CD4-positive, alpha-beta T cell treated with Interleukin-4 for 1 hour (primary cell): ENCODE results near the gene ANKH.

Source experiments
- DNase-seq, 2 donors: peaks; one replicate each; pipeline ENCODE4 v3.0.0-alpha.2; 2020 to 2022

The ANKH gene

DNA sequence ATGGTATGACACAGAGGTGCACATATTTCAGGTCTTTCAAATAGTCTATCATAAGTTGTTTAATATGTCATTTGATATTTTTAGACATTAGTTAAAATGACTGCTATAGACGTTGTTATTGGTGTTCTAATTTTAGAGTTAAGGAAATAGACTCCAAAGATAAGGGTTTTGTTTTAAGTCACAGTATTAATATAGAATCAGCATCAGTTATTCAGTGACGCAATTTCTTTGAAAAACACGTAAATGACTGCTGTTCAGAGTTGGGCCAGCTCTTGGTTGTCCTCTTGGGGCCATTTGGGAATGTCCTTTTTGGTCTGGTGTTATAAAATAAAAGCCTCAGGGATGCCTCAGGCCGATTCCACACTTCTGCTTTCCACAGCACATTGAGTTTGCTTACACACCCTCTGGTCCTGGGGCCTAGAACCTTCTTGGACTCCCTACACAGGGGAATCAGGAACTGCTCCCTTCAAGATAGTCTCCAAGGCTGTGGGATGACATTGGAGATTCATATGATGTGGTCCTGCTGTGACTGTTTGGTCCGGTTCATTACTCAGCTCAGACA, 192.7 kb downstream of the ANKH start:
- no peak for DNase-seq

DNA sequence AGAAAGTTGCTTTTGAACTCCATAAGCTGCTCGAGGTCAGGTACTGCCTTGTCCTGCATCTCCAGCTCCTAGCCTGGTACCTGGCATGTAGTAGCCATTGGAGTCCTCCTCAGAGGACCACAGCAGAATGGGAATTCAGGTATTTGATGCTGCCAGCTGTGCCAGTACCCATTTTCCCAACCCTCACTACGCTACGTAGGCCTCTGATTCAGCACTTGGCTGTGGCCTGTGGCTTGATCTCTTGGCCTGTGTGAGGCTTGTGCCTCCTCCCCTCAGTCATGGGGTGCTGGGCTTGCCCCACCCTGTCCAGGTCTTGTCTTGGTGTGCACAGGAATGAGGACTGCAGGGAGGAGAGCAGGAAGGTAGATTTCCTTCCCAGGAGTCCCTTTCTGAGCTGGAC, 195.3 kb downstream of the ANKH start:
- DNase-seq, result peak; percentile 16 to 28

DNA sequence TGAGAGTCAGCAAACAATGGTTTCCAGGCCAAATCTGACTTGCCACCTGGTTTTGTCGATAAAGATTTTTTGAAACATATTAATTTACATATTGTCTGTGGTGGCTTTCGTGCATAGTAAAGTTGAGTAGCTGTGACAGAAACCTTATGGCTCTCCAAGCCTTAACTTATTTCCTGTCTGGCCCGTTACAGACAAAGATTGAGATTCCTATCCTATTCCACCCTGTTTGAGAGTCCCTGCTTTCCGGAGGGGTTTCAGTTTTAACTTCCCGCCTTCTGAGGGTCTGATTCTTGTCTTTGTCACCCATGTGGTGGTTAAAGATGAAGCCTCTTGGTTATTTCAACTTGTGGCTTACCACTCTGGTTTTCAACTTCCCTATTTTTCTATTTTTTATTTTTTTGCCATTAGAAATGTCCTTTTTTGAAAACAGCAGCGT, 195.7 kb downstream of the ANKH start:
- peak in 1 of 2 donors; percentile 31 for DNase-seq

DNA sequence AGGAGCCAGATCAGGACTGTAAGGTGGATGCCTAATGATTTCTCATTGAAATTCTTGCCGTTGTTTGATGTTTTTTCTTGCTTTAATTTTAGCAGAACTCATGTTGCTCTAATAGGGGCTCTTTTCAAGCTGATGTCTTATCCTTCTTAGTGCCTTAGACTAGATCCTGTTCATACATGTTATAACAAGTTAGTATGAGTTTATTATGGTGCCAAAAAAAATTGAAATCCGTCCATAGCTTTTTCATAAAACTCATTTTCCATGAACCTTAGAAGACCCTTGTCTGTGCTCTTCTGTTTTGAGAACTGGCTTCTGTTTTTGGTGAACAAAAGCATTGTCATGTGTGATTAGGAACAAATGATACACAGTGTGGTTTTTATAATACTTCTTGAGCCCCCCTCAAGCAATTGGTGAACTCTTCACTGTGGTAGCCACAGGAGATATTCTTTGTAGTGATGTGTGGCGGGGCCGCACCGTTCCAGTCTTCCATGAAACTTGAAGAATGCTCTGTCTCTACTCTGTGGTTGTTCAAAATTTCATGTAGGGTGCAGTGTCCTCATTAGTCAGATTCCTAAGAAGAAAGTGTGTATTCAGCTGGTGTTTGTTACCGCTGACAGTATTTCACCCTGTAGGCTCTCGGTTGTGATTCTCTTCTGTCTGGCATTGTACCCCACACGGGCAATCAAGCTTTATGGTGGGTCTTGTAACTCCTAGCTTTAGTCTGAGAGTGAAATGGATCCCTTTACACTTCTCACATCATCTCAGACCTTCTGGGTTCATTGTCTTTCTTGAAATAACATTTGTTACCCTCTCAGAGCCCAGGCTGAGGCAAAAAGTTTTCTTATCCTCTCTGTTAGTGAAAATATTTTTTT, 196.4 kb downstream of the ANKH start:
- no peak for DNase-seq

DNA sequence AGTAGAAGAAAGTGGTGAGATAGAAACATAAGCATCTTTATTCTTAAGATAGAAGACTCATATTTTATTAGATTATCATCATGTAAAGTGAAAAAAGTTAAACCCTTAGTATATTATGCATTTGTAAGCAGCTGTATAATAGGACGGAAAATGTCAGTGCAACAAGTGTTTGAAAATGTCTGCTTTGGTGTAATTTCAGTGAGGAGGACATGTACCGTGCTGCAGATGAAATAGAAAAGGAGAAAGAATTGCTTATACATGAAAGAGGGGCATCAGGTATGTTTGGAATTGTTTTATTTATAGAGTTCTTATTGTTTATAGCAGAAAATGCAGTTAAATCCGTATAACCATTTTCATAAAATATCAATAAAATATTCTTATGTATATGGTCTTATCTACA, 198.1 kb downstream of the ANKH start:
- no peak for DNase-seq

DNA sequence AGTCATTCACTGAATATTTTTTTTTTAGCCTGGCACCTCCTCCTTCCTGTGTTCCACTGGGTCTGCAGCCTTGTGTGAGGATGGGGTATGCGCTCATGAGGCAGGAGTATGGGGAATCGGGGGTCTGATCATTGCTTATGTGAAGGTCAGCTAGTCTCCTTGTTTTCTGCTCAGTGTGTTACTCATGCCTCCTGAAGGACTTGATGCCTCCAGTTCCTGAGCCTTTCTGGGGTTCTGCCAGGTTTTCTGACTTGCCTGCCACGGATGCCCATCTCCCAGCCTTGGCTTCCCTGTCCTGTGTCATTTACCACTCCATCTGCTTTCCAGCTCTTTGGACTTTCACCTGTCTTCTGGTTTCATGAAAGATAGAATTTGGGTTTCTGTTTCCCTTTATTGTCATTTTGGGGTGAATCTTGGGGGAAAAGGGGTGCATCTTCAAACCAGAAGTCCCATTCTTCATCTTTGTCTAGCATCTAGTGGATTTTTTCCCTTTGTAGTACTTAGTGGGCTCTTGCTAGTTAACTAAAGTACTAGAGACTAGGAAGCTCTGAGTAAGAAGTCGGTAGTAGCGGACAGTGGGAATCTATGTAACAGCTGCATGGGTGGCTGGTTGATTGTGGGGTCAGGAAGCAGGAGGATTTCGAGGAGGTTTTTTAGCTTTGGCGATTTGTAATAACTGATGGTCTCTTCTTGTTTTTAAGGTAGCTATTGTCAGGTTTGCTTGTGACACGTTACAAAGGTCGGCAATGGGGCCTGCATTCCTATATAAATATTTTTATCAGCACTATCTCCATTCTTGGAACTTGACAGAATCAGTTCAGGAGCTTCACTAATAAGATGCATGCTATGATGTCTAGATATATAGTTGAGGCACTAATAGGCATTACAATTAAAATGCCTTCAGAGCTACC, 198.8 kb downstream of the ANKH start:
- DNase-seq, result no peak

DNA sequence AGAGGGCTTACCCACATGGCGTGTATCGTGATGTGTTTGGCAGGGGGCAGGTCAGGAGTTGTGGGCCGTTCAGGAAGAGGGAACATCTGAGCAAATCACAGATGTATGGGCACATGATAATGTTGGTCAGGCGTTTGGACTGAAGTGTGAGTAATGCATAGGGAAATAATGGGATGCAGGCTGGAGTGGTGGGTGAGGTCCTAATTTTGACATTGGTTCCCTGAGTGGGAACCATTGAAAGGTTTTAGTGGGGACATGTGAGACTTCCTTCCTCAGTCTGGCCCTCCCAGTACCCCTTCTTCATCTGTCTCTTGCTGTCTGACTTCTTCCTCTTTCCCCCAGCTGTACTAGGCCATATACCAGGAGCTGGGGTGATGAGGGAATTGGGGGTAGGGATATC, 199.5 kb downstream of the ANKH start:
- DNase-seq, result no peak

DNA sequence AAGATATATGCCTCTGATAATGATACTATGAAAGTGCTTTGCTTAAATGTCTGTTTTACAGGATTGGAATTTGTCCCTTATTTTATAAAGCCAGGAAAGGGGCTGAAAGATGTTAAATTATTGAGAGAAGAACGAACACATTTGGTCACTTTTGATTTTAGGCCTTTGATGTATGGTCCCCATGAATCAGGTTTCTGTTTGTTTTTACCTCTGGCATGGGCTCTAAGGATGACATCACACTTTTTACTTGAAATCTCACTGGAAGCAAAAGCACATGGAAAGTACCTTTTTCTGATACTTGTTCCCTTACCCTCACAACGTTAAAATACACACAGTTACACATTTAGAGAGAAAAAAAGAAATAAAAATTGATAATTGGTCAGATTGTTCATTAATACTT, 200.2 kb downstream of the ANKH start:
- peak in 1 of 2 donors; percentile 71 for DNase-seq

DNA sequence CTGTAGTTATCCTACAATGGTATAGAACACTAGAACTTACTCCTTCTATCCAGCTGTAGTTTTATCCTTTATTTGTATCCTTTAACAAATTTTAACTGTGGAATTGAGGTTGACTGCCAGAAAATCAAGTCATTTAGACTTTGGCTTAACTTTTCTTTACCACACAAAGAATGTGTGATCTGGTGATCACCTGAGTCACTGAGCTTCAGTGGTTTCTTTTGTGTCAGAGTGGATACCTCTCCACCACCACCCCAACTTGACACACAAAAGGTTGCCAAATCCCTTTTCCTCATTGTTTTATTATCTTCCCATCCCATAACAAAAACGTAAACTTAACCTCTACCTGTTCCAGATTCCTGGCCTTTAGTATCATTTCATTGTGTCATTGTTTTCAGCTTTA, 201.6 kb downstream of the ANKH start:
- DNase-seq, result no peak

DNA sequence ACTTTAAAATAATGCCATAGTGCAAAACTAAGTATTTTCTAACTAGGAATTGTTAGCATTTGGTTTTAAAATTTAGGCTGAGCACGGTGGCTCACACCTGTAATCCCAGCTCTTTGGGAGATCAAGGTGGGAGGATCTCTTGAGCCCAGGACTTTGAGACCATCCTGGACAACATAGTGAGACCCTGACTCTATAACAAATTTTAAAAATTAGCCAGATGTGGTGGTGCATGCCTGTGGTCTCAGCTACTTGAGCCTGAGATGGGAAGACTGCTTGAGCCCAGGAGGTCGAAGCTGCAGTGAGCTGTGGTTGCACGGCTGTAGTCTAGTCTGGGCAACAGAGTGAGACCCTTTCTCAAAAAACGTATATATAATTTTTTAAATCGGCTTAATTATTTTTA, 202.2 kb downstream of the ANKH start:
- no peak for DNase-seq

DNA sequence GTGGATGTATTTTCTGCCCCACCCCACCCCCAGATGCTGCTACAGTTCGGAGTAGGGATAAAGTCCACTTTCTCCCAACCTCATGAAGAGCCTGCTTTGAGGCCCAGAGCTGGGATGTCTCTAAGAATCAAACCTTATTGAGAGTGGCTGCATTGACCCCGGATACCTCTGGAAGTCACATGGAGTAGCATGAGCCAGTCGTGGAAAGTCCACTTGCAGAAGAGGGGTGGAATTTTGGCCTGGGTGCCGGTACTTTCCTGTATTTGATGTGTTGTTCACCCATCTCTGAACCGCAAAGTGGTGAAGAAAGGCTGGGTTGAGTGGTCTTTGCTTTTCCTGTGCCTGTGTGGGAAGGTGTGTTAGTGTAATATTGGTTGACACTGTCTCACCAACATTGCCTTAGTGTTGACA, 203.4 kb downstream of the ANKH start:
- DNase-seq, result peak; percentile 47 to 66

DNA sequence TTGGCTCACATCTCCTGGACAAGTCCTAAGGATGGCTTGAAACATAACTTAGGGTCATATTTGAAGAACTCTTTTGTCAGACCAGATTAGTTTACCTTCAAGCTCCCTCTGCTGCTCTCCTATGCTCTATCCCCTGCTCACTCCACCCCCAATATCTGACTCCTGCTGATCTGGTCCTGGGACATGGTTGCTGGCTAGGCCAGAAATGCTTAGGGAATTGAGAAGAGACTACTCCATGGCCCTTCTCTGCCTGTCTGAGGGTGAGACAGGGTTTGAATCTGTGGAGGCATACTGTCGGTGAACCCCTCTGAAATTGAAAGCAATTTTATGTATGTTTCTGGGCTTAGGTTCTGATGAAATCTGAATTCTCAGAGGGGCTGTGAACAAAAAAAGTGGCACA, 203.8 kb downstream of the ANKH start:
- peak in 1 of 2 donors; percentile 35 for DNase-seq

DNA sequence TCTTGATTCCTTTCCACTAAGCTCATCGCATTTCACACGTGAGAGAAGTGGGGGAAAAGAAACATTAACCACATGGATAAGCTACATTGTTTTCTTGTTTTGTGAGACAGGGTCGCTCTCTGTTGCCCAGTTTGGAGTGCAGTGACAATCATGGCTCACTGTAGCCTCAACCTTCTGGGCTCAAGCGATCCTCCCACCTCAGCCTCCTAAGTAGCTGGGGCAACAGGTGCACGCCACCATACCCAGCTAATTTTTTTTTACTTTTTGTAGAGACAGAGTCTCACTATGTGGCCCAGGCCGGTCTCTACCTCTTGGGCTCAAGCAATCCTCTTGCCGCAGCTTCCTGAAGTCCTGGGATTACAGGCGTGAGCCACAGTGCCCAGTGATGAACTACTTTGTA, 204.3 kb downstream of the ANKH start:
- DNase-seq, result no peak

DNA sequence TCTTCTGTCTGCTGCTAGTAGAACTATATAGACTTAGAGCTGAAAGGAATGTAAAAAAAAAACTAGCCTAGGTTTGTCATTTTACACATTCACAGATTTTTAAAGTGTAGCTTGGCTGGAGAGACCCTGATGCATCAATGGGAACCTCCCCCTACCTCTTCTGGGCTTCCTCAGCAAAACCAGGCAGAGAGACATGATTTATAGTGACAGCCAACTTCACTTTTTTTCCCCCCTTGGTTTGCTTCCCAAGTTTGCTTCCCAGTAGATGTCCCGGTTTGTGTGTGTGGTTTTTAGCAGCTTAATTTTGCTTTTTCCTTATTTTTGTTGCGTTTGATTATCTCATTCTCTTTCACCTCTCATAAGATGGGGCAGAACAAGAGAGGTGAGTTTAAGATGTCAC, 205.2 kb downstream of the ANKH start:
- no peak for DNase-seq

DNA sequence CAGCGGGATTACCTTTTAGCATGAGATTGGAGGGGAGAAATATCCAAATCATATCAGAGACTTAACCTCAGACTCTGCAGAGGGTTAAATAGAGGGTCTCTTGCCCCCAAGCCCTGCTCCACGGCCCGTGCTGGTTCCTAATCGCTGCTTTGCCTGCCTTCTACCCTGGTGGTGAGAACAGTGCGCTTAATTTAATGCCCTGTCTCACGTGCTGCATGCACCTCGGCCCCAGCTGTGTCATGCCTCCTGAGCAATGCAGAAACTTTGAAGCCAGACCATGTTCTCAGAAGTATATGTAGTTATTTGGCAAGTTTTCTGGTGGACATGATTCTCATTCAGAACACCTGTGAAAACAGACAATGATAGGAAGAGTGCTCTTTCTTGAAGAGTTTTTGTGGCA, 205.6 kb downstream of the ANKH start:
- peak; percentile 60 to 63 for DNase-seq

DNA sequence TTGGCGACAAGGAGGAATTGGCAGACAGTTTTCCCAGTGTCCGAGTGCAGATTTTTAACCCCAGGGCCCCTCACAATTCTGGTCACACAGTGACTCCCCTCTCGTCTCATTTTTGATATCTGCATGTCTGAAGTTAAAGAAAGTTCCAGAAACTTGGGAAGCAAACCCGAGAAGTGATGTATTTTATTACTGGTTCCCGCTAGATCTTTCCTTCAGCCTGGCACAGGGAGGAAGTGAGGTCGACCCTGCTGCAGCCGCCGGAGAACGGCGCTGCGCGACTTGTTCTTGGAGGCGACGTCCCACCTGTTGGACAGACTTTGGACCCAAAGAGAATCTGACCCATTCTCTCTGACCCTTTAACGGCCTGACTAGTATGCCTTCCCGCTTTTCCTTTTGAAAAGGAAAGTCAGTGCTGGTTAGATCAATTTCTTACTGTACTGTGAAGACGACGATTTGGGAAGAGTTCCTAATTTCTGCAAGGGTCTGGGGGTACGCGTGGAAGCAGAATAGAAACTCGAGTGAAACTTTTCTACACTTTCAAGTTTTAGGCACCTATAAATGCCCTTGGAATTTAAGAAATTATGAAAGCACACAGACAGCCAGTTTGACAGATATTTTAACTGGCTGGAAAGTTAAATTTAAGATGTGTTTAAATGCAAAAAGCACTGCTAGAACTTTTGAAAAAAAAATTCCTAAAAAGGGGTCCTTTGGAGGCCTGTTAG, 206.3 kb downstream of the ANKH start:
- DNase-seq, result peak; percentile 15 to 40

DNA sequence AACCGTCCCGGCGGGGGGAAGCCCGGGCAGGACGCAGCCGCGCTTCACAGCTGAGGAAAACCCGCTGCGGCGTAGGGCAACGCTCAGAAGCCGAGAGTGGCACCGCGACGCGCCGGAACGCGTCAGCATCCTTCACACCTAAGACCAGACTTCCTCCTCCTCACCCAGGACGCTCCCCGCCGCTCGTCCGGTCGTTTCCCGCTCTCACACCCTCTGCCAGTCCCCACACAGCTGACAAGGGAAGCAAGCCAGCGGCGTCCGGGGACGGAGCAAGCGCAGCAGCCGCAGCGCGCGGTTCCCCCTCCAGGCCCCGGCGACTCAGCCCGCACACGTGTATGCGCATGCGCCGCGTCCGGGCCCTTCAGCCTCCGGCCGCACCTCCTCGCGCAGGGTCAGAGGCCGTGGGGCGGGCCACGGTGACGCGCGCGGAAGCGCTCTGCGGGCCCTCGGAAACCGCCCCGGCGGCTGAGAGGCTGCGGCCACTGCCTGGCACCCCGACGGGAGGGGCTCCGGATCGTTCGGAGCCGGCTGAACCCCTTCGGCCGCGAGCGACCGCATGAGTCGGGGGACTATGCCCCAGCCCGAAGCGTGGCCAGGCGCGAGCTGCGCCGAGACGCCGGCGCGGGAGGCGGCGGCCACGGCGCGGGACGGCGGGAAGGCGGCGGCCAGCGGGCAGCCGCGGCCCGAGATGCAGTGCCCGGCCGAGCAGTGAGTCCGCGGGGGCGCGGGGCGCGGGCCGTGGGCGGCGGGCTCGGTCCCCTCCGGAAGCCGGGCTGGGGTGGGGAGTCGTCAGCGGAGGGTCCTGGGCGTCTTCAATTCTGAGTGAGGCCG, 207.1 kb downstream of the ANKH start, which contains the start of gene OTULIN:
OTULIN (plus strand) TSS at position 449 of the 831 bp plus-strand sequence; CDS start at position 557, 108 bp downstream.
- peak; percentile 91 to 92 for DNase-seq

DNA sequence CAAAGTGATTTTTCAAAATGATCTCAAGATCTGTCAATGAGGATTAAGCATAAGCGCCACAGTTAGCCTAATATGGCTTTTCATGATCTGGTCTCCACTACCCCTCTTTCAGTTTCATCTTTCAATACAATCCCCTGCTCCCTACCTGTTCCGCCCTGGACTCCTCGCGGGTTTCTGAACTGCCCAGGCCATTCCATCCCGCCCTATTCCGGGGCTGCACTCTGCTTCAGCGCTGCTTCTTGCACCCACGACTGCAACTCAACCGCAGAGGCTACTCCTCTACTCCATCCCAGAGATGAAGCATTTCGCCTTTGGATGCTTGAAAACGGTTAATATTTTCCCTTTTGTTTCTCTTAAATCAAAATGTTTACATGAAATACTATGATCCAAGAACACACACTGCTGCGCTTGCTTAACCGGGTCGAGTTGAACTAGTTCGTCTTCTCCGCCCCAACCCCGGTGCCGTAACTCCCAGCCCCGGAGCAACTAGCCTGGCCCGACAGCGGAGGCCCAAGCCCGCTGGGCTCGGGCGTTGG, 207.8 kb downstream of the ANKH start:
- DNase-seq, result peak in 1 of 2 donors; percentile 28

DNA sequence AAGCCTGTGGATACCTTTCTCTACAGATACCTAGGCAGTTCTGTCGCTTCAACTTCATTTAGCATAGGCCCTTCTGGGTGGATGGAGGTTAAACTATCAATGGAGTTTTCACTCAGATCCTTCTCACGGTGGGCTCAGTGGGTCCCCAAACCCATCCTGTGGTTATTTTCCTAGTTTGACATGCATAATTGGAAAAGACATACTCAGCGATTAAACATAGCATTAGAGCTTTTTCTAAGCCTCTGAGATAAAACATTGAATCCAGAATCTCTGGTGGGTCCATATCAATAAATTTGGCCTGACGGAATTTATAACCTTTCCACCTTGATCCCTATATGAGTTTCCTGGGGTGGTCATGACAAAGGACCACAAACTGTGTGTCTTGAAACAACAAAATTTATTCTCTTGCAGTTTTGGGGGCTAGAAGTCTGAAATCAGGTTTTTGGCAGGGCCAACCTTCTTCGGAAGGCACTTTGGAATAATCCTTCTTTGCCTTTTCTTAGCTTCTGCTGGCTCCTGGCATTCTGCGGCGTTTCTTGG, 208.8 kb downstream of the ANKH start:
- no peak for DNase-seq

DNA sequence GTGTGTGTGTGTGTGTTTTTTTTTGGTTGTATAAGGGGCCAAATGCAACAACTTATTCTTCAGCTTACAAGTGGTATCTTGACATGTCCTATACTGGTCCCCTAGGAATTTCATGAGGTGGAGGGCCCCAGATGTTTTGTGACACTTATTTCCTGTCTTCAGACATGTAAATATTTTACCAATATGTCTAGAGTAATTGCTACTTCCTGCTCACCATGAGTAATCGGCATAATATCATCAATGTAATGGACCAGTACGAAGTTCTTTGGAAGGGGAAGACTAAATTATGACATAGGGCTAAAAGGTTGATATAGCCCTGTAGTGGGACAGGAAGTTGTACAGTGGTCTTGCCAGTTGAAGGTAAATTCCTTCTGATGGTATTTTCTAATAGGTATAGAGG, 210.7 kb downstream of the ANKH start:
- DNase-seq, result no peak
